Measurements from ENCODE around the gene SSBP3.

Gene SSBP3

GRCh38 chr1:54335011-54335754 is 71.0 kb downstream of the SSBP3 start:
- no peak for DNase-seq (ENCODE audit: insufficient read length, low spot score)
- no peak for FAIRE-seq
- TF ChIP-seq POLR2A (IDR thresholded peaks at IDR 0.05; ENCODE audit: low read depth, low read length) (no peak), PAX5 (IDR thresholded peaks at IDR 0.05; ENCODE audit: insufficient read depth, low read length, severe bottlenecking) (no peak), TAF1 (IDR thresholded peaks at IDR 0.05; ENCODE audit: low read depth, low read length) (no peak), POLR2AphosphoS5 (IDR thresholded peaks at IDR 0.05; ENCODE audit: low read depth, low read length) (no peak), SPI1 (IDR thresholded peaks at IDR 0.05; ENCODE audit: low read depth, low read length) (no peak)

- TF ChIP-seq TAF1 (IDR thresholded peaks at IDR 0.05; ENCODE audit: low read depth, low read length) (no peak), SPI1 (IDR thresholded peaks at IDR 0.05; ENCODE audit: low read depth, low read length) (no peak), POU2F2 (IDR thresholded peaks at IDR 0.05; ENCODE audit: low read depth, low read length) (no peak), POLR2AphosphoS5 (IDR thresholded peaks at IDR 0.05; ENCODE audit: low read depth, low read length) (no peak), PAX5 (IDR thresholded peaks at IDR 0.05; ENCODE audit: insufficient read depth, low read length, severe bottlenecking) (no peak), POLR2A (IDR thresholded peaks at IDR 0.05; ENCODE audit: low read depth, low read length) (no peak)
- FAIRE-seq: no peak
- no peak for DNase-seq (ENCODE audit: insufficient read length, low spot score)
These were observed 73.2 kb downstream of the SSBP3 start for GRCh38 chr1:54332781-54333585.

GRCh38 chr1:54331843-54332463 is 74.2 kb downstream of the SSBP3 start:
- DNase-seq (ENCODE audit: insufficient read length, low spot score) (no peak), FAIRE-seq (no peak)
- TF ChIP-seq SPI1 (IDR thresholded peaks at IDR 0.05; ENCODE audit: low read depth, low read length): no peak
- TF ChIP-seq POLR2A (IDR thresholded peaks at IDR 0.05; ENCODE audit: low read depth, low read length): no peak
- TF ChIP-seq POU2F2 (IDR thresholded peaks at IDR 0.05; ENCODE audit: low read depth, low read length): no peak
- no peak for TF ChIP-seq PAX5 (IDR thresholded peaks at IDR 0.05; ENCODE audit: insufficient read depth, low read length, severe bottlenecking)
- TF ChIP-seq TAF1 (IDR thresholded peaks at IDR 0.05; ENCODE audit: low read depth, low read length): no peak
- TF ChIP-seq POLR2AphosphoS5 (IDR thresholded peaks at IDR 0.05; ENCODE audit: low read depth, low read length): no peak

- DNase-seq (ENCODE audit: insufficient read length, low spot score) (no peak), FAIRE-seq (no peak)
- no peak for TF ChIP-seq TAF1 (IDR thresholded peaks at IDR 0.05; ENCODE audit: low read depth, low read length)
- TF ChIP-seq PAX5 (IDR thresholded peaks at IDR 0.05; ENCODE audit: insufficient read depth, low read length, severe bottlenecking): no peak
- TF ChIP-seq POU2F2 (IDR thresholded peaks at IDR 0.05; ENCODE audit: low read depth, low read length): no peak
- no peak for TF ChIP-seq SPI1 (IDR thresholded peaks at IDR 0.05; ENCODE audit: low read depth, low read length)
- TF ChIP-seq POLR2A (IDR thresholded peaks at IDR 0.05; ENCODE audit: low read depth, low read length): no peak
- TF ChIP-seq POLR2AphosphoS5 (IDR thresholded peaks at IDR 0.05; ENCODE audit: low read depth, low read length): no peak
These were observed 75.0 kb downstream of the SSBP3 start for GRCh38 chr1:54331091-54331772.

- FAIRE-seq (no peak), DNase-seq (ENCODE audit: insufficient read length, low spot score) (no peak)
- no peak for TF ChIP-seq POLR2A (IDR thresholded peaks at IDR 0.05; ENCODE audit: low read depth, low read length)
- no peak for TF ChIP-seq POU2F2 (IDR thresholded peaks at IDR 0.05; ENCODE audit: low read depth, low read length)
- no peak for TF ChIP-seq SPI1 (IDR thresholded peaks at IDR 0.05; ENCODE audit: low read depth, low read length)
- TF ChIP-seq POLR2AphosphoS5 (IDR thresholded peaks at IDR 0.05; ENCODE audit: low read depth, low read length): no peak
- TF ChIP-seq PAX5 (IDR thresholded peaks at IDR 0.05; ENCODE audit: insufficient read depth, low read length, severe bottlenecking): no peak
- no peak for TF ChIP-seq TAF1 (IDR thresholded peaks at IDR 0.05; ENCODE audit: low read depth, low read length)
These were observed 76.7 kb downstream of the SSBP3 start for GRCh38 chr1:54329312-54330003.

GRCh38 chr1:54328066-54328636 is 78.0 kb downstream of the SSBP3 start:
- no peak for DNase-seq (ENCODE audit: insufficient read length, low spot score)
- TF ChIP-seq TAF1 (IDR thresholded peaks at IDR 0.05; ENCODE audit: low read depth, low read length): no peak
- no peak for TF ChIP-seq SPI1 (IDR thresholded peaks at IDR 0.05; ENCODE audit: low read depth, low read length)
- no peak for TF ChIP-seq PAX5 (IDR thresholded peaks at IDR 0.05; ENCODE audit: insufficient read depth, low read length, severe bottlenecking)
- TF ChIP-seq POU2F2 (IDR thresholded peaks at IDR 0.05; ENCODE audit: low read depth, low read length): no peak
- no peak for TF ChIP-seq POLR2A (IDR thresholded peaks at IDR 0.05; ENCODE audit: low read depth, low read length)
- TF ChIP-seq POLR2AphosphoS5 (IDR thresholded peaks at IDR 0.05; ENCODE audit: low read depth, low read length): no peak
- FAIRE-seq: peak; percentile 20

GRCh38 chr1:54327386-54328065 is 78.7 kb downstream of the SSBP3 start:
- DNase-seq (ENCODE audit: insufficient read length, low spot score) (no peak), FAIRE-seq (no peak)
- TF ChIP-seq POU2F2 (IDR thresholded peaks at IDR 0.05; ENCODE audit: low read depth, low read length) (no peak), POLR2AphosphoS5 (IDR thresholded peaks at IDR 0.05; ENCODE audit: low read depth, low read length) (no peak), PAX5 (IDR thresholded peaks at IDR 0.05; ENCODE audit: insufficient read depth, low read length, severe bottlenecking) (no peak), TAF1 (IDR thresholded peaks at IDR 0.05; ENCODE audit: low read depth, low read length) (no peak), POLR2A (IDR thresholded peaks at IDR 0.05; ENCODE audit: low read depth, low read length) (no peak), SPI1 (IDR thresholded peaks at IDR 0.05; ENCODE audit: low read depth, low read length) (no peak)
